Measurements from ENCODE around the gene DHCR7.

DNA sequence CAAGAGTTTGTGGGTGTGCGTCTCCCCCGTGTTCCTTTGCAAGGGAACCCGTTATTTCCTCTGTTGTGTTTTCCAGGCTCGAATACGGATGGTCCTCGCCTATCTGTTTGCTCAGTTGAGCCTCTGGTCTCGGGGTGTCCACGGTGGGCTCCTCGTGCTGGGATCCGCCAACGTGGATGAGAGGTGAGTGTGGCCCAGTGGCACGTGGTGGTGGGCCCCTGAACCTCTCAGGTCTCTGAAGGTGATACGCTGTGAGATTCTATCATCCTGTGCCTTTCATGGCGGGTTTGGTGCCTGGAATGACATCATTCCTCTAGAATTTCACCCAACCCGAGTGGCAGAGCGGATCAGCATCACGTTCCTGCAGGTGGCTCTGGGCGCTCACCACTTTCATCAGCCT, 37.3 kb upstream of the DHCR7 start:
- TF ChIP-seq, protein P1, sequence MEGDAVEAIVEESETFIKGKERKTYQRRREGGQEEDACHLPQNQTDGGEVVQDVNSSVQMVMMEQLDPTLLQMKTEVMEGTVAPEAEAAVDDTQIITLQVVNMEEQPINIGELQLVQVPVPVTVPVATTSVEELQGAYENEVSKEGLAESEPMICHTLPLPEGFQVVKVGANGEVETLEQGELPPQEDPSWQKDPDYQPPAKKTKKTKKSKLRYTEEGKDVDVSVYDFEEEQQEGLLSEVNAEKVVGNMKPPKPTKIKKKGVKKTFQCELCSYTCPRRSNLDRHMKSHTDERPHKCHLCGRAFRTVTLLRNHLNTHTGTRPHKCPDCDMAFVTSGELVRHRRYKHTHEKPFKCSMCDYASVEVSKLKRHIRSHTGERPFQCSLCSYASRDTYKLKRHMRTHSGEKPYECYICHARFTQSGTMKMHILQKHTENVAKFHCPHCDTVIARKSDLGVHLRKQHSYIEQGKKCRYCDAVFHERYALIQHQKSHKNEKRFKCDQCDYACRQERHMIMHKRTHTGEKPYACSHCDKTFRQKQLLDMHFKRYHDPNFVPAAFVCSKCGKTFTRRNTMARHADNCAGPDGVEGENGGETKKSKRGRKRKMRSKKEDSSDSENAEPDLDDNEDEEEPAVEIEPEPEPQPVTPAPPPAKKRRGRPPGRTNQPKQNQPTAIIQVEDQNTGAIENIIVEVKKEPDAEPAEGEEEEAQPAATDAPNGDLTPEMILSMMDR (IDR thresholded peaks at IDR 0.05) = no peak
- TF ChIP-seq EZH2 (IDR thresholded peaks at IDR 0.05; ENCODE audit: borderline replicate concordance, insufficient read depth, low read depth, low read length, poor library complexity, severe bottlenecking) = no peak
